HEK293T (cell line): ENCODE measurements around the gene SPCS1.
A peak's percentile ranks its signal among the peaks of the same experiment; 100 is the strongest.
"Not testable (repeated sequence)": the region's sequence is repeated elsewhere in the genome, so short reads cannot be mapped to it uniquely, and the experiment has no call there.

Experiments
- CTCF ChIA-PET: fragments of 350-600 bp; formaldehyde crosslinking; extraction: SDS; loops from one replicate; lab custom pipeline; 2021; ENCODE audit warnings: antibody characterized with exemption, inconsistent platforms; lab: Yijun Ruan, JAX
- POLR2A ChIA-PET: fragments of 350-600 bp; formaldehyde crosslinking; extraction: SDS; loops from one replicate; lab custom pipeline; 2020; ENCODE audit warnings: antibody characterized with exemption, inconsistent platforms; lab: Yijun Ruan, JAX
- DNase-seq: peaks from one replicate; pipeline ENCODE4 v3.0.0; 2012; ENCODE audit warnings: mixed read lengths; ENCODE audit errors: extremely low spot score
- ARNT ChIP-seq: fragments of 450-650 bp; IDR thresholded peaks from 2 replicates; pipeline ENCODE4 v1.6.1; 2017; ENCODE audit warnings: mild to moderate bottlenecking
- BHLHE40 ChIP-seq: fragments of 450-650 bp; IDR thresholded peaks from 2 replicates; pipeline ENCODE4 v1.6.1; 2016; ENCODE audit warnings: mild to moderate bottlenecking, moderate library complexity, borderline replicate concordance
- CTBP1 ChIP-seq: fragments of 450-650 bp; IDR thresholded peaks from 2 replicates; pipeline ENCODE4 v1.6.1; 2016; ENCODE audit warnings: borderline replicate concordance
- ELF4 ChIP-seq: fragments of 450-650 bp; IDR thresholded peaks from 2 replicates; pipeline ENCODE4 v1.6.1; 2017; ENCODE audit warnings: antibody characterized with exemption
- FOXA1 ChIP-seq: fragments of 450-650 bp; IDR thresholded peaks from 2 replicates; pipeline ENCODE4 v1.6.1; 2016; ENCODE audit warnings: mild to moderate bottlenecking
- FOXK2 ChIP-seq: fragments of 450-650 bp; IDR thresholded peaks from 2 replicates; pipeline ENCODE4 v1.6.1; 2016; ENCODE audit warnings: mild to moderate bottlenecking
- FOXM1 ChIP-seq: fragments of 450-650 bp; IDR thresholded peaks from 2 replicates; pipeline ENCODE4 v1.6.1; 2017; ENCODE audit warnings: mild to moderate bottlenecking, borderline replicate concordance
- HDGF ChIP-seq: fragments of 450-650 bp; IDR thresholded peaks from 2 replicates; pipeline ENCODE4 v1.6.1; 2017; ENCODE audit warnings: antibody characterized with exemption, borderline replicate concordance
- L3MBTL2 ChIP-seq: fragments of 450-650 bp; conservative IDR thresholded peaks from 2 replicates; pipeline ENCODE4 v1.6.1; 2016; ENCODE audit warnings: mild to moderate bottlenecking
- LEF1 ChIP-seq: fragments of 450-650 bp; IDR thresholded peaks from 2 replicates; pipeline ENCODE4 v1.6.1; 2017; ENCODE audit warnings: mild to moderate bottlenecking, borderline replicate concordance
- NFRKB ChIP-seq: fragments of 450-650 bp; IDR thresholded peaks from 2 replicates; pipeline ENCODE4 v1.6.1; 2016; ENCODE audit warnings: mild to moderate bottlenecking, moderate library complexity
- PKNOX1 ChIP-seq: fragments of 450-650 bp; IDR thresholded peaks from 2 replicates; pipeline ENCODE4 v1.6.1; 2016
- SP1 ChIP-seq: fragments of 450-650 bp; IDR thresholded peaks from 2 replicates; pipeline ENCODE4 v1.6.1; 2017
- SUZ12 ChIP-seq: fragments of 450-650 bp; IDR thresholded peaks from 2 replicates; pipeline ENCODE4 v1.6.1; 2016; ENCODE audit warnings: mild to moderate bottlenecking
- TARDBP ChIP-seq: fragments of 450-650 bp; IDR thresholded peaks from 2 replicates; pipeline ENCODE4 v1.6.1; 2016
- ZNF384 ChIP-seq: fragments of 450-650 bp; IDR thresholded peaks from 2 replicates; pipeline ENCODE4 v1.6.1; 2016

Gene SPCS1

GRCh38 chr3:52705688-52706686 lies at the start of gene SPCS1, which contains the start of gene GLT8D1:
SPCS1 (plus strand) TSS chr3:52706106; CDS start chr3:52706247, 141 bp downstream.
GLT8D1 (minus strand) TSS chr3:52705791; CDS start chr3:52700460, 5,331 bp downstream.
- ChIA-PET POLR2A (interaction anchor here (1.0 to 2.5 kb wide), 10 partner anchors 9 to 192 kb away, joined by 3 to 14 read pairs (median 3); partner anchors contain the start of genes NEK4, STIMATE and UQCC5), CTCF (interaction anchor here (0.5 kb wide), 1 partner anchor 11 kb away, joined by 3 read pairs; no protein-coding TSS in a partner anchor)
- DNase-seq, result peak; percentile 91
- TF ChIP-seq NFRKB (no peak), L3MBTL2 (peak; percentile 76)

DNA sequence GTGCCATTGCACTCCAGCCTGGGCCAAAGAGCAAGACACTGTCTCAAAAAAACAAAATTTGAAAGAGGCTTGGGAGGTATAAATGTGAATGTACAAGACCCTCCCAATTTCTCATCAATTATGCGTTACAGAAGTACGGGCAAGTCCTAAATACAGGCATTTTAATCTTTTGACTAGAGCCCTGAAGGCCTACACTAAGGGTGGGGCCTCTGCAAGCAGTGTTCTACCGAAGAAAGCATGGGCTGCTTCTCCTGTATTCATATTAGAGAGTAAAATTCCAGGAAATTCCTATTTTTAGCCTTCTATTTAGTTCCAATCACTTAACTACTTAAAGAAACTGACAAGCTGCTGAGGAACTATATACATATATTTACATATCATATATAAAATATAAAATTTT lies 45.9 kb upstream of the SPCS1 start:
- no peak for DNase-seq
- TF ChIP-seq BHLHE40 (no peak), NFRKB (no peak), ELF4 (no peak), PKNOX1 (no peak), SP1 (no peak), ARNT (no peak), FOXM1 (no peak), FOXK2 (no peak), TARDBP (no peak), SUZ12 (no peak)
- ChIA-PET POLR2A (no interaction called here), CTCF (no interaction called here)

- CTCF ChIA-PET, result no interaction called here
- TF ChIP-seq BHLHE40 (no peak), ELF4 (no peak), ZNF384 (no peak), TARDBP (no peak), FOXM1 (no peak), SUZ12 (no peak), PKNOX1 (no peak), CTBP1 (no peak), ARNT (no peak), FOXA1 (no peak), NFRKB (no peak)
- POLR2A ChIA-PET, result no interaction called here
Observed at GRCh38 chr3:52663098-52663497, 42.8 kb upstream of the SPCS1 start.

GRCh38 chr3:52670621-52671521 lies 35.0 kb upstream of the SPCS1 start:
- CTCF ChIA-PET, result no interaction called here
- POLR2A ChIA-PET, result no interaction called here

More at GRCh38 chr3:52663098-52663497, 42.8 kb upstream of the SPCS1 start:
- no peak for DNase-seq

GRCh38 chr3:52671676-52672075 lies 34.2 kb upstream of the SPCS1 start:
- ChIA-PET POLR2A (no interaction called here), CTCF (no interaction called here)
- no peak for DNase-seq
- no peak for TF ChIP-seq LEF1
- TF ChIP-seq NFRKB, result no peak
- no peak for TF ChIP-seq BHLHE40
- no peak for TF ChIP-seq CTBP1

More at GRCh38 chr3:52670621-52671521, 35.0 kb upstream of the SPCS1 start:
- TF ChIP-seq PKNOX1 (no peak), ELF4 (no peak), BHLHE40 (no peak), FOXM1 (no peak), HDGF (no peak), NFRKB (no peak)
- DNase-seq, result no peak

- DNase-seq, CTCF ChIA-PET, POLR2A ChIA-PET: not testable (repeated sequence)
Observed at GRCh38 chr3:52676201-52676600, 29.7 kb upstream of the SPCS1 start.
